HG02642 (cell line): ENCODE measurements around the gene RABEPK.
"Not testable (repeated sequence)": the region's sequence is repeated elsewhere in the genome, so short reads cannot be mapped to it uniquely, and the experiment has no call there.

Source experiments
- ATAC-seq: cut with Tn5 transposase; IDR thresholded peaks from one replicate; pipeline ENCODE4 v1.9.1; 2021; ENCODE audit warnings: mild to moderate bottlenecking; ENCODE audit not compliant: unreplicated experiment, poor library complexity

Gene RABEPK

DNA sequence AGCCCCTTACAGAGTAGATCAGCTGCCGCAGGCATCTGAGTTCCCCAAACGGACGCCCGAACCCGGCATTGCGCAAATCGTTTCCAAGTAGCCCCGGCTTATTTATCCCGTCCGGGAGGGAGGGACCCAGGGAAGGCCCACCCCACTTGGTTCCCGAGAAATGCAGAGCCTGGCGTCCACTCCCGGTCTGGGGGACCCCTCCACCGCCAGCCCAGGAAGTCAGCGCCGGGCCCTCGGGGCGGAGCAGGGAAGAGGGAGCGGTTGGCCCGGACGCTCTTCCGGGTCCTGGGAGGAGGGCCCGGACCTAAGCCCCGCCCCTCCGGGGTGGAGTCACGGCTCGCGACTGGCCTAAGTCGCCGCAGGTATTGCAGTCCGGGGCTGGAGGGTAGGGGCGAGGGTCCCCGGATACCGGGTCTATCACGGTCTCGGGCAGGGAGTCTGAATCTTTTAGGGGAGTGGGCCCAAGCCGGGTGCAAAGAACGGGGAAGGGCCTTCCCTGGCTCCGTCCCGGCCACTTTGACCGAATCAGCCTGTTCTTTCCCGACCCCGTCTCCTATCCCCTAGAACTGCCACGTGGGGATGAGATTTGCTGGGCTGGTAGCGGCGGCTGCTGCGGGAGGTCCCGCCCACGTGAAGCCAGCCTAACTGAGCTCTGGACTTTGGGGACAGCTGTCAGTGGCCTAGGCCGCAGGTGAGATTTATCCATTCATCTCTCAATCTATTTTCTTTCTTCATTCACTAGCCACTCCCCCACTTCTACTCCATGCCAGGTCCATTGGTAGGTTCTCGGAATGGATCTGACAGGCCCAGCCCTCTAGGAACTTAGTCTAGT is at the start of gene RABEPK:
TSS of gene RABEPK (plus strand) at position 327 of the 832 bp plus-strand sequence. CDS start 2,472 bp downstream, outside the sequence.
- peak; percentile 98 for ATAC-seq

DNA sequence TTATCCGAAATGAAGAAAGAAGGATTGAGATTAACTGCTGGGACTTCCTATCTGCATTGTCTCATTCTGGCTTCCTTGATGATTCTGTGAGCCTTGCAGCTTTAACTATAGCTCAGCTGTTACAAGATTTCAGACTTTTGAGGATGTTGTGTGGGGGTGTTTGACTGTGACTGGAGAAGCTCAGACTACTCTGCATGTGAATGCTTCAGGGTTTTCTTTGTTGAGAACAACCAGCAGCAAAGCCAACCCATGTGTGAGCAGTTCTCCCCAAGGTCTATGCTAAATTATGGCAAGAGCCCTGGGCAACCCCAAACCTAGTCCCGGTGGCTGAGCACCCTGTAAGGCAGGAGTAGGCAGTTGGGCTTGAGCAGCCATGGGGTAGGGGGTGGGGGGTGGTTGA is 48.6 kb upstream of the RABEPK start:
- no peak for ATAC-seq

DNA sequence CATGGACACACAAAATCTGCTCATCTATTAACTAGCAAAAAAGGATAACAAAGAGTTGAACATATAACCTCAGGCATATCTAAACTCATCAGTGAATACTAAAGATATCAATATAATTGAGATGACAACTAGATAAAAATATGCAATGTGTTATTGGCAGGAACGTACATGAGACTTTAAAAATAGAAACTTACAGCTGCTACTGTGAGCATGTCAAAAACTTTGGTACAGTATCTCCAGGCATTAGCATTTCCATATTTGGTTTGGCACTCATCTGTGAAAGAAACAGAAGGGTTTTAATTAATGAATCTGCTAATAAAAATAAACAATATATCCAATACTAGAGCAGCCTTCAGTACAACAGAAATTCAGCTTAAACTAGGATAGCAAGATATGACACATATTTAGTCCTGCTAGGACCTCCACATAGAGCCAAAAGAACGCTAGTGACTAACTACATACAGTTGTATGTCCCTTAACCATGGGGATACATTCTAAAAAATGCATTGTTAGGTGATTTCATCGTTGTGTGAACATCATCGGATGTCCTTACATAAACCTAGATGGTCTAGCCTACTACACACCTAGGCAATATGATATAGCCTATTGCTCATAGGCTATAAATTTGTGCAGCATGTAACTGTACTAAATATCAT is 46.5 kb upstream of the RABEPK start:
- ATAC-seq, result no peak

DNA sequence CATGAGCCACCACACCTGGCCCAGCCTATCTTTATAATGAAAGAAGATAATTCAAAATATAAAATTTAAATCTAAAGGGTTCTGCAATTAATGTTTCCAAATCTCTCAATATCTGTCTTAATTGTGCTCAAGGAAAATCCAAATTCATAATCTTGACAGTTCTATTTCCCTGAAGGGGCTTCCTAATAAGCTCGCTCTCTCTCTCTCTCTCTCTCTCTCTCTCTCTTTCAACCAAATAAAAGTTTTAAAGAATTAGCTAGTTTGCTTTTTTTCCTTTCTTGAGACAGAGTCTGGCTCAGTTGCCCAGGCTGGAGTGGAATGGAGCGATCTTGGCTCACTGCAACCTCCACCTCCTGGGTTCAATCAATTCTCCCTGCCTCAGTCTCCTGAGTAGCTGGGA is 43.8 kb upstream of the RABEPK start:
- no peak for ATAC-seq

- ATAC-seq, result no peak
Observed at GRCh38 chr9:125160750-125161149, 39.6 kb upstream of the RABEPK start.

GRCh38 chr9:125161284-125161918 is 38.9 kb upstream of the RABEPK start:
- ATAC-seq, result no peak

DNA sequence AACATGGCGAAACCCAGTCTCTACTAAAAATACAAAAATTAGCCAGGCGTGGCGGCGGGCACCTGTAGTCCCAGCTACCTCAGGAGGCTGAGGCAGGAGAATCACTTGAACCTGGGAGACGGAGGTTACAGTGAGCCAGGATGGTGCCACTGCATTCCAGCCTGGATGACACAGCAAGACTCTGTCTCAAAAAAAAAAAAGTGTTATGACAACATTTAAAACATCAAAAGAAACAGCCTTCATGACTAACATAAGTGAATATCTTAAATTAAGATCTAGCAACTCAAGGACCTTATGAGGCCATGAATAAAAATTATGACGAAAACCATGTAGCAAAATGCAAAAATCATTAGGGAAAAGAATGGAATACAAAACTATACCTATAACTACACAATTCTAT is 37.5 kb upstream of the RABEPK start:
- not testable (repeated sequence) for ATAC-seq

DNA sequence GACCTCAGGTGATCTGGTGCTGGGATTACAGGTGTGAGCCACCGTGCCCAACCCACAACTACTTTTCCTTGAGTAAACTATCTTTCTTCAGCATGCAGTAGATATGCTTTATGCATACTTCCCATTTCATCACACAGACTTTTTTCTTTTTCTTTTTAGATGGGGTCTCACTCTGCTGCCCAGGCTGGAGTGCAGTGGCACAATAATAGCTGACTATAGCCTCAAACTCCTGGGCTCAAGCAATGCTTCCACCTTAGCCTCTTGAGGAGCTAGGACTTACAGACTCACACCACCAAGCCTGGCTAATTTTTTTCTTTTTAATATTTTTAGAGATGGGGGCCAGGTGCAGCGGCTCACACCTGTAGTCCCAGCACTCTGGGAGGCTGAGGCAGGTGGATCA is 33.6 kb upstream of the RABEPK start:
- ATAC-seq, result no peak

GRCh38 chr9:125169895-125170294 is 30.4 kb upstream of the RABEPK start:
- ATAC-seq, result no peak

DNA sequence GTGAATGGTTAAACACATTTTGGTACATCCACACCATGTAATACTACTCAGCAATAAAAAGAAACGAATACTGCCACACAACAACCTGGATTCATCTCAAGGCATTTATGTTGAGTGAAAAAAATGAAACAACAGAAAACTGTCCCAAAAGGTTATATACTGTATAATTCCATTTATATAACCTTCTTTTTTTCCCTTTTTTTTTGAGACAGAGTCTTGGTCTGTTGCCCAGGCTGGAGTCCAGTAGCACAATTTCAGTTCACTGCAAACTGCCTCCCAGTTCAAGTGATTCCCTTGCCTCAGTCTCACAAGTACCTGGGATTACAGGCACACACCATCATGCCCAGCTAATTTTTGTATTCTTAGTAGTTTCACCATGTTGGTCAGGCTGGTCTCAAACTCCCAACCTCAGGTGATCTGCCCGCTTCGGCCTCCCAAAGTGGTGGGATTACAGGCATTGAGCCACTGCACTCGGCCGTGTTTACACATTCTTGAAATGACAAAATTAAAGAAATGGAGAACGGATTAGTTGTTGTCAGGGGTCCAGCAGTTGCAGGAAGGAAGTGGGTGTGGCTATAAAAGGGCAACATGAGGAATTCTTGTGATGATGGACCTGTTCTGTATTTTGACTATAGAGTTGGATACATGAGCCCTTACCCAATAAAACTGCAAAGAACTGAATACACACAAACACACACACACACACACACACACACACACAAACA is 28.1 kb upstream of the RABEPK start:
- ATAC-seq, result no peak

- ATAC-seq, result no peak
Observed at GRCh38 chr9:125176636-125177035, 23.7 kb upstream of the RABEPK start.

- no peak for ATAC-seq
Observed at GRCh38 chr9:125177888-125178287, 22.5 kb upstream of the RABEPK start.

DNA sequence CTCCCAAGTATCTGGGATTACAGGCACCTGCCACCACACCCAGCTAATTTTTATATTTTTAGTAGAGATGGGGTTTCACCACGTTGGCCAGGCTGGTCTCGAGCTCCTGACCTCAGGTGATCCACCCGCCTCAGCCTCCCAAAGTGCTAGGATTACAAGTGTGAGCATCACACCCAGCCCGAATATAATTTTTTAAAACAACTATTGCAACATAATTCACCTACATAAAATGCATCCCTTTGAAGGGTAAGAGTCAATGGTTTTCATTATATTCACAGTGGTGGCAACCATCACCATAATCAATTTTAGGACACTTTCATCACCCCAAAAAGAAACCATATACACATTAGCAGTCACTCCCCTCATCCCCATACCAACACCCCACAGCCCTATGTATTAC is 20.6 kb upstream of the RABEPK start:
- not testable (repeated sequence) for ATAC-seq

DNA sequence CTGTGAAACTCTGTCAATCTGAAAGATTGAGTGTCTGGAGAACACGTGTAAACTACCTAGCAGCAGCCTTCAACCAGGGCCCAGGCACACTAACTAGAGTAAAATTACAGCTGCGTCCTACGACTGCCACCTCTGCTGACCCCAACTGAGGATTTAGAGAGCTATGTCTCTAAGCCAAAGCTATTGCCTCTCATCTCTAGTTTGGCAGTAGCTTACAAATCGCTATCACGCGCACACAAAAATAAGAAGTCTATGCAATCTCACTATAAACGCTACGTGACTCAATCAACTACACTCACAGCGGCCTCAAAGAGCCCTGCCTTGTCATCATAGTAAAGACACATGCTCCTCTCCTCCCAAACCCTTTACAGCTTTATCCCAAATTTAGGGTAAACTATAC is 19.5 kb upstream of the RABEPK start:
- ATAC-seq, result no peak

DNA sequence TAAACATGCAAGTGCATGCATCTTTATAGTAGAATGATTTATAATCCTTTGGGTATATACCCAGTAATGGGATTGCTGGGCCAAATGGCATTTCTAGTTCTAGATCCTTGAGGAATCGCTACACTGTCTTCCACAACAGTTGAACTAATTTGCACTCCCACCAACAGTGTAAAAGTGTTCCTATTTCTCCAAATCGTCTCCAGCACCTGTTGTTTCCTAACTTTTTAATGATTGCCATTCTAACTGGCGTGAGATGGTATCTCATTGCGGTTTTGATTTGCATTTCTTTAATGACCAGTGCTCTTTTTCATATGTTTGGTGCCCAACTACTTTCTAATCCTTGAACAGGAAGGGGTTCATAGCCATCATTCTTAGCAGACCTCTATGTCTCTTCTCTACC is 18.6 kb upstream of the RABEPK start:
- ATAC-seq, result not testable (repeated sequence)

DNA sequence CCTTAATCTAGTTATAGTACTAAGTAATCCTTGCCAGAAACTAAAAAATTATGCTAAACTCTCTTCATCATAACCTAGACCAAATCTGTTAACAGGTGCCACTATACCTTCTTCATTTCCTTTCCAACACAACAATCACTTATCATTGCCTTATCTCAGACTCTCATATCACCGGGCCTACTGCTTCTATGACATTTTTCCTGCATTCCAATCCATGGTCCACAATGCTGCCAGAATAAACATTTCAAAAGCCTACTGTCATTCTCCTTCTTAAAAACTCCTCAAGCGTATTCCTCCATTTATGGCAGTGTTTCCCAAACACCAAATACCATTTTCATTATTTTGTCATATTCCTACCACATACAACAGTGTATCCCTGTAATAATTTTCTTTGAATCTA is 17.3 kb upstream of the RABEPK start:
- no peak for ATAC-seq

DNA sequence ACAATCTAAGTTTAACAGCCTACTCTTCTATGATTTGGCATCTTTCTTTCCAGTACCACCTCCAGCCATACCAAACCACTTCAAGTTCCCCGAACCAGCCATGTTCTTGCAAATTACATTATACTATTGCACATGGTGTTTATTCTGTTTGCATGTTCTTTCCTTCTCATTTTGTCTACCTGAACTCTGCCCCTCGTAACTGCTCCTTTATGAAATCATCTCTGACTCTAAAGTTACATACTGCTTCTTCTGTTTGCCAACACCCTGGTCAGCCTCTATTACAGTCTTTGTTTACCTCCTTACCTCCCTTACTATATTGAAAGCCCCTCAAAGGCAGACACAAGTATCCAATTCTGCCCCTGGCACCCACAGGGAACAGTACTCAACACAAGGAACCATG is 16.8 kb upstream of the RABEPK start:
- no peak for ATAC-seq

- peak; percentile 20 for ATAC-seq
Observed at GRCh38 chr9:125189011-125189360, 11.4 kb upstream of the RABEPK start.

GRCh38 chr9:125189361-125190289 is 10.7 kb upstream of the RABEPK start, which contains the start of gene PPP6C:
TSS of gene PPP6C (minus strand) at chr9:125189803. CDS start at chr9:125189718, 85 bp downstream.
- ATAC-seq, result peak; percentile 96
